ENCODE data around the gene CACNA1I. TPM values are rescaled to one million over a fixed set of nuclear protein-coding genes. Genes with fewer than 3 reads are reported as not detected.

The CACNA1I gene
- total and polyA plus RNA-seq, 2 experiments from 2014 or later, result 0.04 to 0.24 TPM

GRCh38 chr22:39575552-39575825 lies 4.9 kb downstream of the CACNA1I start:
- TF ChIP-seq CTCF (IDR thresholded peaks at IDR 0.05; ENCODE audit: low read depth, low read length), result no peak
- no peak for DNase-seq (ENCODE audit: low read depth in 1 of 2, low spot score in 1 of 2)
- Histone ChIP-seq H3K4me3 (no peak overlapping the region), H3K36me3 (no peaks in the 10 kb centered on the region), H3K4me1 (ENCODE audit: low read depth) (no peaks in the 10 kb centered on the region), H3K9me3 (ENCODE audit: low read depth) (no peaks in the 10 kb centered on the region), H3K27ac (no peak overlapping the region), H3K27me3 (no peaks in the 10 kb centered on the region)

- H3K27ac ChIP-seq, result no peak overlapping the region
- no peaks in the 10 kb centered on the region for H3K4me1 ChIP-seq (ENCODE audit: low read depth)
- no peaks in the 10 kb centered on the region for H3K9me3 ChIP-seq (ENCODE audit: low read depth)
- no peak overlapping the region for H3K4me3 ChIP-seq
- DNase-seq (ENCODE audit: low read depth in 1 of 2, low spot score in 1 of 2), result no peak
- H3K36me3 ChIP-seq, result no peaks in the 10 kb centered on the region
- no peak for TF ChIP-seq CTCF (IDR thresholded peaks at IDR 0.05; ENCODE audit: low read depth, low read length)
- no peaks in the 10 kb centered on the region for H3K27me3 ChIP-seq
Measured at GRCh38 chr22:39576027-39576426, 5.5 kb downstream of the CACNA1I start.

GRCh38 chr22:39577366-39577765 lies 6.8 kb downstream of the CACNA1I start:
- no peaks in the 10 kb centered on the region for H3K27me3 ChIP-seq
- no peak for TF ChIP-seq CTCF (IDR thresholded peaks at IDR 0.05; ENCODE audit: low read depth, low read length)
- H3K27ac ChIP-seq, result no peak overlapping the region
- H3K9me3 ChIP-seq (ENCODE audit: low read depth), result no peaks in the 10 kb centered on the region
- H3K4me3 ChIP-seq, result no peak overlapping the region
- H3K4me1 ChIP-seq (ENCODE audit: low read depth), result no peaks in the 10 kb centered on the region
- no peaks in the 10 kb centered on the region for H3K36me3 ChIP-seq
- DNase-seq (ENCODE audit: low read depth in 1 of 2, low spot score in 1 of 2), result no peak

- Histone ChIP-seq H3K27me3 (no peaks in the 10 kb centered on the region), H3K4me3 (no peak overlapping the region), H3K27ac (no peak overlapping the region), H3K36me3 (no peaks in the 10 kb centered on the region), H3K9me3 (ENCODE audit: low read depth) (no peaks in the 10 kb centered on the region), H3K4me1 (ENCODE audit: low read depth) (no peaks in the 10 kb centered on the region)
- DNase-seq (ENCODE audit: low read depth in 1 of 2, low spot score in 1 of 2), result no peak
- TF ChIP-seq CTCF (IDR thresholded peaks at IDR 0.05; ENCODE audit: low read depth, low read length), result no peak
Measured at GRCh38 chr22:39577900-39578299, 7.3 kb downstream of the CACNA1I start.

- DNase-seq (ENCODE audit: low read depth in 1 of 2, low spot score in 1 of 2), result no peak
- Histone ChIP-seq H3K9me3 (ENCODE audit: low read depth) (no peaks in the 10 kb centered on the region), H3K4me1 (ENCODE audit: low read depth) (no peaks in the 10 kb centered on the region), H3K36me3 (no peaks in the 10 kb centered on the region), H3K4me3 (no peak overlapping the region), H3K27me3 (no peaks in the 10 kb centered on the region), H3K27ac (no peak overlapping the region)
- TF ChIP-seq CTCF (IDR thresholded peaks at IDR 0.05; ENCODE audit: low read depth, low read length), result no peak
Measured at GRCh38 chr22:39580006-39580441, 9.5 kb downstream of the CACNA1I start.

- H3K9me3 ChIP-seq (ENCODE audit: low read depth), result no peaks in the 10 kb centered on the region
- no peaks in the 10 kb centered on the region for H3K27me3 ChIP-seq
- H3K27ac ChIP-seq, result no peak overlapping the region
- no peaks in the 10 kb centered on the region for H3K4me1 ChIP-seq (ENCODE audit: low read depth)
- H3K4me3 ChIP-seq, result no peak overlapping the region
- no peak for TF ChIP-seq CTCF (IDR thresholded peaks at IDR 0.05; ENCODE audit: low read depth, low read length)
- no peak for DNase-seq (ENCODE audit: low read depth in 1 of 2, low spot score in 1 of 2)
- no peaks in the 10 kb centered on the region for H3K36me3 ChIP-seq
Measured at GRCh38 chr22:39580795-39581194, 10.2 kb downstream of the CACNA1I start.

Measured in cardiac muscle cell (in vitro differentiated cells and primary cell).